Measurements from ENCODE around the gene CNN2. TPM values are rescaled to one million over a fixed set of nuclear protein-coding genes. Genes with fewer than 3 reads are reported as not detected.
A peak's percentile ranks its signal among the peaks of the same experiment; 100 is the strongest.

The CNN2 gene
- polyA plus RNA-seq, 2 of the 4 experiments (the other 2 are of a cell fraction) = 31.7 to 99.3 TPM

- TF ChIP-seq REST (IDR thresholded peaks at IDR 0.05) = no peak
- no peak for TF ChIP-seq JUN (IDR thresholded peaks at IDR 0.05)
- TF ChIP-seq MYC (IDR thresholded peaks at IDR 0.05; ENCODE audit: borderline replicate concordance, low read length) = no peak
- TF ChIP-seq HOXB5 (CRISPR knock-in tag; IDR thresholded peaks at IDR 0.05) = no peak
- TF ChIP-seq MAFK (IDR thresholded peaks at IDR 0.05; ENCODE audit: partially characterized antibody) = no peak
- CTCF ChIA-PET = no interaction called here
- no peak overlapping the region for H3K4me2 ChIP-seq
- H3K9me3 ChIP-seq = no peaks in the 10 kb centered on the region
- FAIRE-seq (no peak), ATAC-seq (peak in 1 of 2 experiments; percentile 31; a peak in 1 of 6 replicates), DNase-seq (ENCODE audit: low read depth in 1 of 2, low spot score in 1 of 2) (peak in 1 of 2 experiments; percentile 77)
- 92% methylated on average over 4 of the region's 37 CpGs for WGBS (ENCODE audit: missing lambda C conversion rate)
- POLR2A ChIA-PET = no interaction called here
- no peak overlapping the region for H3K4me3 ChIP-seq
- H3K4me1 ChIP-seq = peaks cover 33% of the 10 kb centered on the region
- no peak overlapping the region for H3K27ac ChIP-seq
Observed at GRCh38 chr19:1063030-1063908, 36.9 kb downstream of the CNN2 start.

- ChIA-PET CTCF (interaction anchor here (0.7 to 2.7 kb wide), 12 partner anchors 7 to 66 kb away, joined by 3 to 18 read pairs (median 5); no protein-coding TSS in a partner anchor), POLR2A (interaction anchor here (1.0 to 1.9 kb wide), 2 partner anchors 8 to 10 kb away, joined by 3 to 8 read pairs; no protein-coding TSS in a partner anchor)
- Histone ChIP-seq H3K9me3 (no peaks in the 10 kb centered on the region), H3K27ac (no peak overlapping the region; a peak in 1 of 6 replicates), H3K4me3 (no peak overlapping the region), H3K4me1 (peaks cover 33% of the 10 kb centered on the region), H3K4me2 (peak overlapping the region; percentile 93)
- DNase-seq (ENCODE audit: low read depth in 1 of 2, low spot score in 1 of 2) = no peak
- ATAC-seq = no peak
- FAIRE-seq = no peak
- TF ChIP-seq RAD21 (conservative IDR thresholded peaks at IDR 0.05 in 1 of 2, IDR thresholded peaks at IDR 0.05 in 1 of 2) (no peak), ATOH8 (CRISPR knock-in tag; IDR thresholded peaks at IDR 0.05; ENCODE audit: low read depth) (no peak), RFX5 (IDR thresholded peaks at IDR 0.05) (no peak), TP53 (CRISPR knock-in tag; IDR thresholded peaks at IDR 0.05) (no peak), POLR2AphosphoS2 (conservative IDR thresholded peaks at IDR 0.05; ENCODE audit: low read length) (no peak), MAX (IDR thresholded peaks at IDR 0.05) (no peak), CHD4 (IDR thresholded peaks at IDR 0.05; ENCODE audit: borderline replicate concordance) (no peak), ZSCAN20 (CRISPR knock-in tag; IDR thresholded peaks at IDR 0.05) (no peak), HES2 (IDR thresholded peaks at IDR 0.05) (no peak), HEYL (CRISPR knock-in tag; IDR thresholded peaks at IDR 0.05) (no peak), HOXB13 (CRISPR knock-in tag; IDR thresholded peaks at IDR 0.05; ENCODE audit: low read depth) (no peak), NPAS2 (CRISPR knock-in tag; IDR thresholded peaks at IDR 0.05; ENCODE audit: borderline replicate concordance) (no peak), ELK1 (IDR thresholded peaks at IDR 0.05; ENCODE audit: low read depth, low read length) (no peak), SREBF2 (IDR thresholded peaks at IDR 0.05) (no peak)
- 93% methylated on average over 36 of the region's 37 CpGs for WGBS (ENCODE audit: missing lambda C conversion rate)
Observed at GRCh38 chr19:1063909-1064660, 37.7 kb downstream of the CNN2 start.
